ENCODE results near the gene PPP1R14C.

PPP1R14C gene

GRCh38 chr6:150230164-150230561 lies 87.3 kb downstream of the PPP1R14C start:
- ChIA-PET POLR2A (interaction anchor here (0.8 kb wide), 1 partner anchor 13 kb away, joined by 3 read pairs; no protein-coding TSS in a partner anchor), CTCF (interaction anchor here (0.7 to 0.8 kb wide), 2 partner anchors 9 to 150 kb away, joined by 3 to 4 read pairs; no protein-coding TSS in a partner anchor)
- no peak overlapping the region for H3K4me3 ChIP-seq (ENCODE audit: low read depth, low read length)
- TF ChIP-seq CTCF (IDR thresholded peaks at IDR 0.05; ENCODE audit: insufficient read depth, low read length, missing control alignments) = no peak
- DNase-seq (ENCODE audit: low read depth, low spot score) = no peak

- H3K4me3 ChIP-seq (ENCODE audit: low read depth, low read length) = no peak overlapping the region
- no peak for TF ChIP-seq CTCF (IDR thresholded peaks at IDR 0.05; ENCODE audit: insufficient read depth, low read length, missing control alignments)
- DNase-seq (ENCODE audit: low read depth, low spot score) = no peak
- ChIA-PET CTCF (interaction anchor here (0.8 to 1.1 kb wide), 3 partner anchors 10 to 151 kb away, joined by 4 to 5 read pairs (median 5); no protein-coding TSS in a partner anchor), POLR2A (interaction anchor here (0.6 to 0.8 kb wide), 2 partner anchors 22 to 37 kb away, joined by 3 read pairs; no protein-coding TSS in a partner anchor)
Observed at GRCh38 chr6:150230832-150231524, 88.1 kb downstream of the PPP1R14C start.

- no peak for DNase-seq (ENCODE audit: low read depth, low spot score)
- H3K4me3 ChIP-seq (ENCODE audit: low read depth, low read length) = no peak overlapping the region
- ChIA-PET CTCF (interaction anchor here (0.8 to 1.1 kb wide), 3 partner anchors 10 to 152 kb away, joined by 4 to 5 read pairs (median 5); no protein-coding TSS in a partner anchor), POLR2A (interaction anchor here (0.6 to 0.8 kb wide), 2 partner anchors 23 to 36 kb away, joined by 3 read pairs; no protein-coding TSS in a partner anchor)
- TF ChIP-seq CTCF (IDR thresholded peaks at IDR 0.05; ENCODE audit: insufficient read depth, low read length, missing control alignments) = no peak
Observed at GRCh38 chr6:150231525-150231850, 88.6 kb downstream of the PPP1R14C start.

GRCh38 chr6:150233843-150234269 lies 91.0 kb downstream of the PPP1R14C start:
- CTCF ChIA-PET = interaction anchor here (1.0 kb wide), 1 partner anchor 10 kb away, joined by 4 read pairs; no protein-coding TSS in a partner anchor
- TF ChIP-seq CTCF (IDR thresholded peaks at IDR 0.05; ENCODE audit: insufficient read depth, low read length, missing control alignments) = no peak
- no peak for DNase-seq (ENCODE audit: low read depth, low spot score)
- no peak overlapping the region for H3K4me3 ChIP-seq (ENCODE audit: low read depth, low read length)
- POLR2A ChIA-PET = no interaction called here

GRCh38 chr6:150235218-150235617 lies 92.4 kb downstream of the PPP1R14C start:
- DNase-seq (ENCODE audit: low read depth, low spot score) = no peak
- POLR2A ChIA-PET = no interaction called here
- CTCF ChIA-PET = no interaction called here
- no peak for TF ChIP-seq CTCF (IDR thresholded peaks at IDR 0.05; ENCODE audit: insufficient read depth, low read length, missing control alignments)
- no peak overlapping the region for H3K4me3 ChIP-seq (ENCODE audit: low read depth, low read length)

- CTCF ChIA-PET = no interaction called here
- POLR2A ChIA-PET = no interaction called here
Observed at GRCh38 chr6:150236114-150236513, 93.3 kb downstream of the PPP1R14C start.

More at GRCh38 chr6:150236114-150236513, 93.3 kb downstream of the PPP1R14C start:
- TF ChIP-seq CTCF (IDR thresholded peaks at IDR 0.05; ENCODE audit: insufficient read depth, low read length, missing control alignments) = no peak
- H3K4me3 ChIP-seq (ENCODE audit: low read depth, low read length) = no peak overlapping the region
- no peak for DNase-seq (ENCODE audit: low read depth, low spot score)
